Thoracic aorta (tissue), 2 donors: ENCODE results near the gene TTC39A. TPM values are rescaled to one million over a fixed set of nuclear protein-coding genes. Genes with fewer than 3 reads are reported as not detected.

Experiments used
- ATAC-seq: fragments of 150-250 bp; one replicate; pipeline ENCODE4 v1.8.0; 2017; ENCODE audit warnings: low read depth; ENCODE audit not compliant: insufficient number of reproducible peaks, low FRiP score
- DNase-seq: peaks from one replicate; pipeline ENCODE4 v3.0.0-alpha.2; 2020; ENCODE audit warnings: low spot score
- H3K27ac ChIP-seq, 2 donors: fragments of 200-600 bp; sonication (generic); 1 replicate in 1 of 2; 2 replicates in 1 of 2; pipeline ENCODE4 v1.5.1; 2016; ENCODE audit warnings: mild to moderate bottlenecking in 2 of 2, moderate library complexity in 2 of 2
- H3K27me3 ChIP-seq: fragments of 200-600 bp; sonication (generic); replicated peaks from 2 replicates; pipeline ENCODE4 v1.6.0; 2016; ENCODE audit warnings: mild to moderate bottlenecking; ENCODE audit not compliant: insufficient read depth
- H3K36me3 ChIP-seq: fragments of 200-600 bp; sonication (generic); one replicate; pipeline ENCODE4 v1.5.1; 2016
- H3K4me1 ChIP-seq, 2 donors: fragments of 200-600 bp; sonication (generic); 1 replicate in 1 of 2; 2 replicates in 1 of 2; pipeline versions ENCODE4 v1.5.1 to v1.6.0; 2016; ENCODE audit warnings: low read depth in 2 of 2, mild to moderate bottlenecking in 1 of 2; ENCODE audit not compliant: control insufficient read depth in 1 of 2
- H3K4me3 ChIP-seq: fragments of 200-600 bp; sonication (generic); 2 replicates; pipeline ENCODE4 v1.5.1; 2016; ENCODE audit warnings: mild to moderate bottlenecking
- H3K9me3 ChIP-seq: fragments of 200-600 bp; sonication (generic); 2 replicates; pipeline ENCODE4 v1.5.1; 2016
- CTCF ChIP-seq: fragments of 200-600 bp; sonication (generic); IDR thresholded peaks from one replicate; pipeline ENCODE4 v1.5.1; 2019; ENCODE audit warnings: antibody characterized with exemption
- total RNA-seq, 2 donors: library from RNA; depleted of rRNA; stranded (reverse); fragments of >200 nt; gene quantifications; one replicate each; pipeline versions ENCODE4 v1.1.0 to v1.2.3, GENCODE V29; 2016

TTC39A gene
- total RNA-seq, 2 donors from 2014 or later, result 1.2 to 4.0 TPM

- DNase-seq (no peak), ATAC-seq (no peak)
- Histone ChIP-seq H3K4me3 (no peak overlapping the region), H3K9me3 (no peaks in the 10 kb centered on the region), H3K27me3 (no peaks in the 10 kb centered on the region), H3K36me3 (no peaks in the 10 kb centered on the region), H3K4me1 (peaks cover 15 to 26% of the 10 kb centered on the region in 2 donors), H3K27ac (peak overlapping the region; percentile 42 to 64)
- TF ChIP-seq CTCF, result no peak
These were observed 48.6 kb downstream of the TTC39A start for GRCh38 chr1:51281807-51282206.

GRCh38 chr1:51280321-51280978, 49.9 kb downstream of the TTC39A start:
- H3K27me3 ChIP-seq, result no peaks in the 10 kb centered on the region
- no peak for ATAC-seq

GRCh38 chr1:51276286-51276685, 54.1 kb downstream of the TTC39A start:
- ATAC-seq, result no peak
- TF ChIP-seq CTCF, result no peak

More at GRCh38 chr1:51280321-51280978, 49.9 kb downstream of the TTC39A start:
- Histone ChIP-seq H3K4me1 (peaks cover 15 to 26% of the 10 kb centered on the region in 2 donors), H3K4me3 (no peak overlapping the region), H3K36me3 (no peaks in the 10 kb centered on the region), H3K9me3 (no peaks in the 10 kb centered on the region), H3K27ac (peak overlapping the region in 1 of 2 donors; percentile 37)
- TF ChIP-seq CTCF, result no peak
- DNase-seq, result no peak

GRCh38 chr1:51274676-51275075, 55.7 kb downstream of the TTC39A start:
- Histone ChIP-seq H3K4me3 (no peak overlapping the region), H3K4me1 (peaks cover 22 to 30% of the 10 kb centered on the region in 2 donors), H3K9me3 (no peaks in the 10 kb centered on the region), H3K27me3 (no peaks in the 10 kb centered on the region), H3K27ac (no peak overlapping the region), H3K36me3 (no peaks in the 10 kb centered on the region)
- DNase-seq, result no peak
- no peak for ATAC-seq
- TF ChIP-seq CTCF, result no peak

More at GRCh38 chr1:51276286-51276685, 54.1 kb downstream of the TTC39A start:
- no peak overlapping the region for H3K27ac ChIP-seq
- H3K9me3 ChIP-seq, result no peaks in the 10 kb centered on the region
- no peak for DNase-seq
- no peak overlapping the region for H3K4me3 ChIP-seq
- no peaks in the 10 kb centered on the region for H3K27me3 ChIP-seq
- no peaks in the 10 kb centered on the region for H3K36me3 ChIP-seq
- peaks cover 7 to 14% of the 10 kb centered on the region in 2 donors for H3K4me1 ChIP-seq

GRCh38 chr1:51272916-51273315, 57.4 kb downstream of the TTC39A start:
- Histone ChIP-seq H3K4me1 (peaks cover 38 to 48% of the 10 kb centered on the region in 2 donors), H3K4me3 (no peak overlapping the region), H3K36me3 (no peaks in the 10 kb centered on the region), H3K27ac (no peak overlapping the region), H3K9me3 (no peaks in the 10 kb centered on the region), H3K27me3 (no peaks in the 10 kb centered on the region)
- DNase-seq (no peak), ATAC-seq (no peak)
- no peak for TF ChIP-seq CTCF
